HG03571 (cell line): ENCODE measurements around the gene TRPV4.
"Not testable (repeated sequence)": the region's sequence is repeated elsewhere in the genome, so short reads cannot be mapped to it uniquely, and the experiment has no call there.

Experiments
- ATAC-seq: cut with Tn5 transposase; IDR thresholded peaks from one replicate; pipeline ENCODE4 v1.9.1; 2021; ENCODE audit not compliant: unreplicated experiment

TRPV4 gene

DNA sequence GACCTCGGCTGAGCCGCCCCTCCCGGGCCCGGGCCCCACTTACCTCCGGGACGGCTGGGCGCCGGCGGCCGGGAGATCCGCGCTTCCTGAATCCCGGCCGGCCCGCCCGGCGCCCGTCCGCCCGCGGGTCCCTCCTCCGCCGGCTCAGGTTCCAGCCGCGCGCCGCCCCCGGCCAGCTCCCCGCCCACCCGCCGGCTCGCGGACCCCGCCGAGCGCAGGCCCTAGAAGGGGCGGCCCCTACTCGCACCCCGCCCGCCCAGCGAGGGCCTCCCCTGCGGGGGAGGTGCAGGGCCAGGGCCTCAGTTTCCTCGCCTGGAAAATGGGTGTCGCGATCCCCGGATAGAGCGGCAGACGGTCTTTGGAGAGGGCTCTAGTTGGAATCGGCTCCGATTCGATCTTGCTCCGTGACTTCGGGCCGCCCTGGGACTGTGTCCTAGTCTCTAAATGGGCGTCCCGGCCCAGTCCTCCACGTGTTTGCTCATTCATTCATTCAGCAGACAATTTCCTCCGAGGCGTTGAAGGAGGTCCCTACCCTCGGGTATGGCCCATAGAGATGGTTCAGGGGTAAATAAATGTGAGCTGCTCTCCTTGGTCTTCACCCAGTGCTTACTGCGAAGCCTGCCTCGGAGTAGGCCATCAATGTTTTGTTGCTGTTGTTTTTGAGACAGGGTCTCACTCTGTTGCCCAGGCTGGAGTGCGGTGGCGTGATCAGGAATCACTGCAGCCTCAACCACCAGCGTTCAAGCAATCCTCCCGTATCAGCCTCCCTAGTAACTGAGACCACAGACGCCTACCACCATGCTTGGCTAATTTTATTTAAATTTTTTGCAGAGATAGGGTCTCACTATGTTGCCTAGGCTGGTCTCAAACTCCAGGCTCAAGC lies at the start of gene TRPV4:
Gene TRPV4 (minus strand): TSS at position 92 of the 883 bp plus-strand sequence. CDS start 18,602 bp downstream, outside the sequence.
- no peak for ATAC-seq

DNA sequence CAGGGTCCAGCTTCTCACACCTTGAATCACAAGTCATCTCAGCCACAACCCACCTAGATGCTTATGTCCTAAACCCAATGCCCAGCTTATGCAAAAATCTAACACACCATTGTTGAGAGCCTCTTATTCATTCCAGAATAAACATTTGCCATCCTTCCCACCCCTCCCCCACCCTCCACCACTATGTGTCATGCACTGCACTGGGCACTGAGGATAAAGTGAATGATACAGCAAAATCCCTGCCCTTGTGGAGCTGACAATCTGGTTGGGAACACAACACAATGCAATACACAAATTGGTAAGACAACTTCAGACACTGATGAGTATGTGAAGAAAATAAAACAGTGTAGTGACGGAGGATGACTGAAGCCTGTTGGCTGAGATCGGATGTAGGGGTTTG lies 48.6 kb upstream of the TRPV4 start:
- no peak for ATAC-seq

DNA sequence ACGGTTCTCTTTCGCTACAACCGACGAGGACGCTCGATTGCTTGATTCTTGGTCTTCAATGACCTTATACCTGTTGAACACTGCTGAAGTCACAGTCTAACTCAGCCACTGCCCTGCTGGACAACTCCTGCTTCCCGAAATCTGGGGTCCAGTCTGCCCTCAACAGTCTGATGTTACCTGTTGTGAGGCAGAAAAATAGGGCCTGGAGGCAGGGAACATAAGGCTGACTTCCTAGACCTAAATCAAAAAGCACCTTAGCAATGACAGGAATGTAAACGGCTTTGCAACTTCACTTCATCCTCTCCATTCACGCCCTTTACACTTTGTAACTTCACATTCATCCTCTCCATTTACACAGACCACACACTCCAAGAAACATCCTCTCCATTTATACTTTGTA lies 47.7 kb upstream of the TRPV4 start:
- no peak for ATAC-seq

DNA sequence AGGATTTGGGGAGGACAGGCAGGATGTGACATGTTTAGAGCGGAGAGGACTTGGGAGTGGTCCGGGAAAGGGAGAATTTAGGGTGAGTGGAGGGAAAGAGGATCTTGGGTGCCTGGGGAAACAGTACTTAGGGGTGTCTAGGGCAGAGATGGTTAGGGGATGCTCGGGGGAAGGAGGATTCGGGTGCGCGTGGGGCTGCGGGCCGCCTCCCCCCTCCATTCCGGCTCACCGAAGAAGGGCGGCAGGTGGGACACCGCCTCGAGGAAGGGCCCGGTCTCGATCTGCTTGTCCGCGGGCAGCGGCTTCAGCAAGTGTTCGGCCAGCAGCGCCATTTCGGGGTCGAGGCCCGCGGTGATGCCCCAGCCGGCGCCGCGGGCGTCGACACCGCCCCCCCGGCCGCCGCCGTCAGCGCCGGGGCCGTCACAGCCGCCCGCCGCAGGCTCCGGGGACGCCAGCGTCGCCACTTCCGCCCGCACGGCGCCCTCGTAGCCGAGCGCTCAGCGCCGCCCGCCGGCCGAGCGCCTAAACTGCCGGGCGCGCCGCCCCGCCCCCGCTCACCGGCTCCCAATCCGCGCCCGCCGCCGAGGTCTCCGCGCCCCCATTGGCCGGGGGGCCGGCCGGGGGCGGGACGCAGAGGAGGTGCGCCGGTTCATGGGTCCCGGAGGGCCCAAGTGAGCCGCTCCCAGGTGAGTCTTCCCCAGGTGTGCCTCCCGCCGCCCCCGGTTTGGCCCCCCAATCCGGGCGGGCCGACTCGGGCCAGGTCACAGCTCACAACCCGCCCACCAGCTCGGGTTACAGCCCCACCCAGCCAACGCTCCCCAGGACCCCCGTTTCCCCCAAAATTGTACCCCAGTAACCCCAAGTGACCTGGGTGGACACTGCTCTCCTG lies 47.1 kb upstream of the TRPV4 start, which contains the start of gene GLTP:
Gene GLTP (minus strand): TSS at position 499 of the 889 bp plus-strand sequence. CDS start 167 bp downstream, at position 332.
- ATAC-seq, result peak; percentile 93

GRCh38 chr12:109879351-109880042 lies 46.3 kb upstream of the TRPV4 start:
- ATAC-seq, result no peak

GRCh38 chr12:109878749-109879148 lies 45.6 kb upstream of the TRPV4 start:
- ATAC-seq, result no peak

- no peak for ATAC-seq
These were observed 45.0 kb upstream of the TRPV4 start for GRCh38 chr12:109878247-109878625.

DNA sequence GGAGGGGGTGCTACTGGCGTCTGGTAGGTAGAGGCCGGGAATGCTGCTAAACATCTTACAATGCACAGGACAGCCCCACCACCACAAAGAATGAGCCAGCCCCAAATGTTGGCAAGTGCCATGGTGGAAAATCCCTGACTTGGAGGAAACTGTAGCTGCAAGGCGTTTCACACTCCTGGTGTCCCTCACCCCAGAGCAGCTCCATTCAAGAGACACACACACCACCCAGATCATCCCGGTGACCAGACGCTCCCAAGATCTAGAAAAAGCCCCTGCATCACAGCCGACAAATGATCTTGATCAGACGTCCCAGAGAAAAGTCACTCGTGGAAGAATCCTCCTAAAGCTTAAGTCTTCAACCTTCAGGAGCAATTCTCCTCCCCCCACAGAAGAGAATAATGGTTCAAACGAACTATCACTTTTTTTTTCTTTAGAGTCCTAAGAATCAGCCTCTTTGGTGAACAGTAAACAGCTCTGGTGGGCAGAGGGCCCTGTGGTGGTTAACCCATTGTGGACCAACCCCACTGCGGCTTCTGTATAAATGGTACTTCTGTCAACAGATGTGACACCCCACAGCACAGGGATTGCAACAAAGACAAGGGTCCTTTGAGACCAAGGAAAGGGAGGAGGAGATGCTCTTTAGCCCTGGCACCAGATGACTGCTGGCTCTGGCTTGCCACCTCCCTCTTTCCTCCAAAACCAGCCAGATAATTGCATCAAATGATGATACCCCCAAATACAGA lies 44.5 kb upstream of the TRPV4 start:
- ATAC-seq, result no peak

DNA sequence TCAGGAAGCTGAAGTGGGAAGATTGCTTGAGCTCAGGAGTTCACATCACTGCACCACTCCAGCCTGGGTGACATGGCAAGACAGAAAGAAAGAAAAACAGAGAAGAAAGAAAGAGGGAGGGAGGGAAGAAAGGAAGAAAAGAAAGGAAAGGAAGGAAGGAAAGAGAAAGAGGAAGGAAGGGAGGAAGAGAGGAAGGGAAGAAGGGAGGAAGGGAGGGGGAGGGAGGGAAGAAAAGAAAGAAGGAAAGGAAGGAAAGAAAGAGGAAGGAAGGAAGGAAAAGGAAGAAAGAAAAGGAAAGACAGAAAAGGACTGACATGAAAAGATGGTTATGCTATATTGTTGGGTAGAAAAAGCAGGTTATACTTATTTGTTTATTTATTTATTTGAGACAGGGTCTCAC lies 43.2 kb upstream of the TRPV4 start:
- ATAC-seq, result no peak

DNA sequence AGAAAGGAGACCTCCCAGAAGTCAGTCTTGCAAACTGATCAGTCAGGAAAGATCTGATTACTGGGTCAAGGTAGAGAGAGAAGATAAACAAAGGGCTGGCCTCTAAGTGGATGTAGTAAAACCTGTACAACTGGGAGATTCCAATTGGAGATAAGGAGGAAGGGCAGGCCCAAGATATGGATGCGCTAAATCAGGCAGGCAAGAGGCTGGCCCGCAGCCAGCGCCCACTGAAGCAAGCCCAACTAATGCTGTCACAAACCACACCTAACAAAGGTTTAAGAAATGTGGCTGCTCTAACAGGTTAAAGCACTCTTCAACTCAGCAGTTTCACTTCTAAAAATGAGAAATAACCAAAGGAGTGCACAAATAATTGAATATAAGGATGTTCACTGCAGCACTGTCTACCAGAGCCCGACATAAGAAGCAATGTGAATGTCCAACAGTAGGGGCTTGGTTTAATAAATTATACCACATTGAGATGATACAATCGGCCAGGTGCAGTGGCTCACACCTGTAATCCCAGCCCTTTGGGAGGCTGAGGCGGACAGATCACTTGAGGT lies 42.5 kb upstream of the TRPV4 start:
- ATAC-seq, result no peak

GRCh38 chr12:109873653-109874052 lies 40.5 kb upstream of the TRPV4 start:
- no peak for ATAC-seq

GRCh38 chr12:109871668-109872314 lies 38.6 kb upstream of the TRPV4 start:
- no peak for ATAC-seq

GRCh38 chr12:109870648-109871047 lies 37.5 kb upstream of the TRPV4 start:
- ATAC-seq, result no peak

GRCh38 chr12:109868182-109869051 lies 35.2 kb upstream of the TRPV4 start:
- ATAC-seq, result no peak

DNA sequence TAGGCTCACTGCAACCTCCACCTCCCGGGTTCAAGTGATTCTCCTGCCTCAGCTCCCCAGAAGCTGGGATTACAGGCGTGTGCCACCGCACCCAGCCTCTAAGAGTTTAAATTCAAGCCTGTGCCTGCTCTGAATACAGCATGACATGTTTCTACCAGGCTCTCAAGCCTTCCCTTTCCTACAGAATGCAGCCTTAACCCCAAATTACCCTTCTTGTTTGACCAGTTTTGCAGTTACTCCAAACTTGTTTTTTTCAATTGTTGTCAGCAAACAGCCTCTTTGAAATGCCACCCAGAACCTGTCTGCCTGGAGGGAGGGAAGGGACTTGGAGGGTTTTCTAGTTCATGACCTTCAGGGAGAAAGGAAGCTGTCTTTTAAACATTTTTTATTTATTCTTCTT lies 31.7 kb upstream of the TRPV4 start:
- ATAC-seq, result no peak

GRCh38 chr12:109863847-109864712 lies 30.9 kb upstream of the TRPV4 start:
- no peak for ATAC-seq

DNA sequence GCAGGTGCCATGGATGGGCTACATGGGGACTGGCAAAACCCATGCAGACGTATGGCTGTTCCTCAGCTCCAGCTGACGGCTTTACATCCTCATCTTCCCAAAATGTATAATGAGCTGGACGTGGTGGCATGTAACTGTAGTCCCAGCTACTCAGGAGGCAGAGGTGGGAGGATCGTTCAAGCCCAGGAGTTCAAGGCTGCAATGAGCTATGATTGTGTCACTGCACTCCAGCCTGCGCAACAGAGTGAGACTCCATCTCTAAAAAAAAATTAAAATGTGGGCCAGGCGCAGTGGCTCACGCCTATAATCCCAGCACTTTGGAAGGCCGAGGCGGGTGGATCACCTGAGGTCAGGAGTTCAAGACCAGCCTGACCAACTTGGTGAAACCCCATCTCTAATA lies 29.3 kb upstream of the TRPV4 start:
- not testable (repeated sequence) for ATAC-seq
